Measurements from ENCODE around the gene LEMD2. TPM values are rescaled to one million over a fixed set of nuclear protein-coding genes. Genes with fewer than 3 reads are reported as not detected.

LEMD2 gene
- total and polyA plus RNA-seq, 2 donors (not counting 1 experiment from before 2014, with no cell fraction given), result 25.7 to 61.9 TPM

- TF ChIP-seq EZH2 (IDR thresholded peaks at IDR 0.05; ENCODE audit: low read length, missing control alignments) (no peak), CTCF (conservative IDR thresholded peaks at IDR 0.05 in 1 of 2, IDR thresholded peaks at IDR 0.05 in 1 of 2; ENCODE audit: low read depth in 1 of 2, low read length in 2 of 2) (no peak)
- DNase-seq (ENCODE audit: low read depth in 2 of 2), result no peak
- H3K36me3 ChIP-seq (ENCODE audit: control insufficient read depth, insufficient read depth, low read length), result no peaks in the 10 kb centered on the region
- no peaks in the 10 kb centered on the region for H3K79me2 ChIP-seq (ENCODE audit: control insufficient read depth, insufficient read depth, low read length)
- H3K27me3 ChIP-seq (ENCODE audit: control insufficient read depth, insufficient read depth, low read length), result peaks cover 15% of the 10 kb centered on the region
- H4K20me1 ChIP-seq (ENCODE audit: control insufficient read depth, extremely low read depth, insufficient read depth, low read length), result no peaks in the 10 kb centered on the region
- no peak overlapping the region for H3K4me2 ChIP-seq (ENCODE audit: extremely low read depth, insufficient read depth, low read length)
- H3K9me3 ChIP-seq (ENCODE audit: control insufficient read depth, insufficient read depth, low read depth, low read length), result no peaks in the 10 kb centered on the region
- H3K27ac ChIP-seq (ENCODE audit: insufficient read depth, low read length), result no peak overlapping the region
- H3K4me3 ChIP-seq (replicated peaks in 1 of 4; ENCODE audit: control extremely low read depth in 1 of 4, insufficient read depth in 1 of 4, low read depth in 3 of 4, low read length in 4 of 4), result no peak overlapping the region
- no peaks in the 10 kb centered on the region for H3K4me1 ChIP-seq (ENCODE audit: control insufficient read depth, extremely low read depth, insufficient read depth, low read length)
- H3K9ac ChIP-seq (ENCODE audit: insufficient read depth, low read length), result no peak overlapping the region
- no peak overlapping the region for H2AFZ ChIP-seq (ENCODE audit: low read length)
Observed at GRCh38 chr6:33818293-33818692, 29.4 kb upstream of the LEMD2 start.

GRCh38 chr6:33817489-33817888 lies 28.6 kb upstream of the LEMD2 start:
- Histone ChIP-seq H3K9me3 (ENCODE audit: control insufficient read depth, insufficient read depth, low read depth, low read length) (no peaks in the 10 kb centered on the region), H3K9ac (ENCODE audit: insufficient read depth, low read length) (no peak overlapping the region), H3K27me3 (ENCODE audit: control insufficient read depth, insufficient read depth, low read length) (peaks cover 15% of the 10 kb centered on the region), H3K4me2 (ENCODE audit: extremely low read depth, insufficient read depth, low read length) (no peak overlapping the region), H3K4me1 (ENCODE audit: control insufficient read depth, extremely low read depth, insufficient read depth, low read length) (no peaks in the 10 kb centered on the region), H3K79me2 (ENCODE audit: control insufficient read depth, insufficient read depth, low read length) (no peaks in the 10 kb centered on the region), H4K20me1 (ENCODE audit: control insufficient read depth, extremely low read depth, insufficient read depth, low read length) (no peaks in the 10 kb centered on the region), H3K36me3 (ENCODE audit: control insufficient read depth, insufficient read depth, low read length) (no peaks in the 10 kb centered on the region), H3K27ac (ENCODE audit: insufficient read depth, low read length) (no peak overlapping the region), H3K4me3 (replicated peaks in 1 of 4; ENCODE audit: control extremely low read depth in 1 of 4, insufficient read depth in 1 of 4, low read depth in 3 of 4, low read length in 4 of 4) (no peak overlapping the region), H2AFZ (ENCODE audit: low read length) (no peak overlapping the region)
- no peak for TF ChIP-seq EZH2 (IDR thresholded peaks at IDR 0.05; ENCODE audit: low read length, missing control alignments)
- TF ChIP-seq CTCF (conservative IDR thresholded peaks at IDR 0.05 in 1 of 2, IDR thresholded peaks at IDR 0.05 in 1 of 2; ENCODE audit: low read depth in 1 of 2, low read length in 2 of 2), result no peak
- DNase-seq (ENCODE audit: low read depth in 2 of 2), result no peak

- Histone ChIP-seq H3K4me1 (ENCODE audit: control insufficient read depth, extremely low read depth, insufficient read depth, low read length) (no peaks in the 10 kb centered on the region), H3K27ac (ENCODE audit: insufficient read depth, low read length) (no peak overlapping the region), H4K20me1 (ENCODE audit: control insufficient read depth, extremely low read depth, insufficient read depth, low read length) (no peaks in the 10 kb centered on the region), H3K9ac (ENCODE audit: insufficient read depth, low read length) (no peak overlapping the region), H3K4me2 (ENCODE audit: extremely low read depth, insufficient read depth, low read length) (no peak overlapping the region), H3K4me3 (replicated peaks in 1 of 4; ENCODE audit: control extremely low read depth in 1 of 4, insufficient read depth in 1 of 4, low read depth in 3 of 4, low read length in 4 of 4) (no peak overlapping the region), H3K27me3 (ENCODE audit: control insufficient read depth, insufficient read depth, low read length) (peaks cover 17% of the 10 kb centered on the region), H3K36me3 (ENCODE audit: control insufficient read depth, insufficient read depth, low read length) (no peaks in the 10 kb centered on the region), H3K79me2 (ENCODE audit: control insufficient read depth, insufficient read depth, low read length) (no peaks in the 10 kb centered on the region), H2AFZ (ENCODE audit: low read length) (no peak overlapping the region), H3K9me3 (ENCODE audit: control insufficient read depth, insufficient read depth, low read depth, low read length) (no peaks in the 10 kb centered on the region)
- TF ChIP-seq EZH2 (IDR thresholded peaks at IDR 0.05; ENCODE audit: low read length, missing control alignments) (no peak), CTCF (conservative IDR thresholded peaks at IDR 0.05 in 1 of 2, IDR thresholded peaks at IDR 0.05 in 1 of 2; ENCODE audit: low read depth in 1 of 2, low read length in 2 of 2) (no peak)
- DNase-seq (ENCODE audit: low read depth in 2 of 2), result no peak
Observed at GRCh38 chr6:33816911-33817310, 28.0 kb upstream of the LEMD2 start.
